HL-60/S4 (cell line): ENCODE results near the gene HNF1A.
"Not testable (repeated sequence)": the region's sequence is repeated elsewhere in the genome, so short reads cannot be mapped to it uniquely, and the experiment has no call there.

Experiments
- in situ Hi-C: fragments of 300-500 bp; cut with MboI; formaldehyde crosslinking; loops from 2 replicates; pipeline ENCODE4 v1.14.3; 2022; ENCODE audit warnings: low sequenced_read_pairs

The HNF1A gene

GRCh38 chr12:120978296-120979219 is at the start of gene HNF1A:
Gene HNF1A (plus strand): TSS chr12:120978543. CDS start chr12:120978769, 226 bp downstream.
- in situ Hi-C loops, result loop anchor here (10.0 kb wide), 1 partner anchor 394 kb away; the partner anchor contains the start of gene POP5

GRCh38 chr12:120928864-120929652 is 49.3 kb upstream of the HNF1A start:
- in situ Hi-C loops, result no loop called here

- in situ Hi-C loops, result no loop called here
Measured at GRCh38 chr12:120930032-120930431, 48.3 kb upstream of the HNF1A start.

- in situ Hi-C loops, result no loop called here
Measured at GRCh38 chr12:120932058-120932457, 46.3 kb upstream of the HNF1A start.

- in situ Hi-C loops, result no loop called here
Measured at GRCh38 chr12:120932956-120933526, 45.3 kb upstream of the HNF1A start.

GRCh38 chr12:120933786-120934185 is 44.6 kb upstream of the HNF1A start:
- in situ Hi-C loops, result no loop called here

GRCh38 chr12:120936197-120936596 is 42.1 kb upstream of the HNF1A start:
- in situ Hi-C loops, result no loop called here

GRCh38 chr12:120938496-120938895 is 39.8 kb upstream of the HNF1A start:
- in situ Hi-C loops, result no loop called here

- in situ Hi-C loops, result no loop called here
Measured at GRCh38 chr12:120939523-120939922, 38.8 kb upstream of the HNF1A start.

- in situ Hi-C loops, result no loop called here
Measured at GRCh38 chr12:120940006-120940405, 38.3 kb upstream of the HNF1A start.

- in situ Hi-C loops, result no loop called here
Measured at GRCh38 chr12:120940799-120941198, 37.5 kb upstream of the HNF1A start.

- in situ Hi-C loops, result no loop called here
Measured at GRCh38 chr12:120941412-120941811, 36.9 kb upstream of the HNF1A start.

- in situ Hi-C loops, result no loop called here
Measured at GRCh38 chr12:120941846-120942405, 36.4 kb upstream of the HNF1A start.

GRCh38 chr12:120943482-120943881 is 34.9 kb upstream of the HNF1A start:
- in situ Hi-C loops, result no loop called here

GRCh38 chr12:120944645-120945217 is 33.6 kb upstream of the HNF1A start:
- in situ Hi-C loops, result no loop called here

GRCh38 chr12:120945516-120945915 is 32.8 kb upstream of the HNF1A start:
- in situ Hi-C loops, result not testable (repeated sequence)

GRCh38 chr12:120950260-120950799 is 28.0 kb upstream of the HNF1A start:
- in situ Hi-C loops, result not testable (repeated sequence)

GRCh38 chr12:120950807-120951206 is 27.5 kb upstream of the HNF1A start:
- in situ Hi-C loops, result no loop called here

- in situ Hi-C loops, result no loop called here
Measured at GRCh38 chr12:120955232-120955631, 23.1 kb upstream of the HNF1A start.

GRCh38 chr12:120956579-120957300 is 21.6 kb upstream of the HNF1A start:
- in situ Hi-C loops, result no loop called here
